ENCODE measurements around the gene RANBP10. TPM values are rescaled to one million over a fixed set of nuclear protein-coding genes. Genes with fewer than 3 reads are reported as not detected.

Gene RANBP10
- total and polyA plus RNA-seq, 2 of the 8 experiments (the other 6 are each of a cell fraction or from before 2014, with no cell fraction given) = 14.2 to 16.8 TPM

DNA sequence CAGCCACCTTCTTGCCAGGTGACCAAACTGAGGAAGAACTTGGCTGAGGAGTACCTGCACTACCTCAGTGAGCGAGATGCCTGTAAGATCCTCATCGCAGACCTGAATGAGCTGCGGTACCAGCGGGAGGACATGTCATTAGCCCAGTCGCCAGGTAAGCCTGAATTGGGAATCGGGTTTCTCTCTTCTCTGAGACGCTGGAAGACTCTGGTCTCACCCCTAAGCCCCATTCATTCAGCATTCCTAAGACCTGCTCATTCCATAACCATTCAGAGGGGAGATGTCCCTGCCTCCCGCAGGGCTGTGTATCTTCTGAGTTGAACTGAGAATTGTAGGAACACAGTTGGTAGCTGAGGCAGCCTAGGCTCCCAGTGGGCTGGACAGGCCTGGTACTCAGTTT, 18.8 kb upstream of the RANBP10 start (continued):
- TF ChIP-seq, protein P1, sequence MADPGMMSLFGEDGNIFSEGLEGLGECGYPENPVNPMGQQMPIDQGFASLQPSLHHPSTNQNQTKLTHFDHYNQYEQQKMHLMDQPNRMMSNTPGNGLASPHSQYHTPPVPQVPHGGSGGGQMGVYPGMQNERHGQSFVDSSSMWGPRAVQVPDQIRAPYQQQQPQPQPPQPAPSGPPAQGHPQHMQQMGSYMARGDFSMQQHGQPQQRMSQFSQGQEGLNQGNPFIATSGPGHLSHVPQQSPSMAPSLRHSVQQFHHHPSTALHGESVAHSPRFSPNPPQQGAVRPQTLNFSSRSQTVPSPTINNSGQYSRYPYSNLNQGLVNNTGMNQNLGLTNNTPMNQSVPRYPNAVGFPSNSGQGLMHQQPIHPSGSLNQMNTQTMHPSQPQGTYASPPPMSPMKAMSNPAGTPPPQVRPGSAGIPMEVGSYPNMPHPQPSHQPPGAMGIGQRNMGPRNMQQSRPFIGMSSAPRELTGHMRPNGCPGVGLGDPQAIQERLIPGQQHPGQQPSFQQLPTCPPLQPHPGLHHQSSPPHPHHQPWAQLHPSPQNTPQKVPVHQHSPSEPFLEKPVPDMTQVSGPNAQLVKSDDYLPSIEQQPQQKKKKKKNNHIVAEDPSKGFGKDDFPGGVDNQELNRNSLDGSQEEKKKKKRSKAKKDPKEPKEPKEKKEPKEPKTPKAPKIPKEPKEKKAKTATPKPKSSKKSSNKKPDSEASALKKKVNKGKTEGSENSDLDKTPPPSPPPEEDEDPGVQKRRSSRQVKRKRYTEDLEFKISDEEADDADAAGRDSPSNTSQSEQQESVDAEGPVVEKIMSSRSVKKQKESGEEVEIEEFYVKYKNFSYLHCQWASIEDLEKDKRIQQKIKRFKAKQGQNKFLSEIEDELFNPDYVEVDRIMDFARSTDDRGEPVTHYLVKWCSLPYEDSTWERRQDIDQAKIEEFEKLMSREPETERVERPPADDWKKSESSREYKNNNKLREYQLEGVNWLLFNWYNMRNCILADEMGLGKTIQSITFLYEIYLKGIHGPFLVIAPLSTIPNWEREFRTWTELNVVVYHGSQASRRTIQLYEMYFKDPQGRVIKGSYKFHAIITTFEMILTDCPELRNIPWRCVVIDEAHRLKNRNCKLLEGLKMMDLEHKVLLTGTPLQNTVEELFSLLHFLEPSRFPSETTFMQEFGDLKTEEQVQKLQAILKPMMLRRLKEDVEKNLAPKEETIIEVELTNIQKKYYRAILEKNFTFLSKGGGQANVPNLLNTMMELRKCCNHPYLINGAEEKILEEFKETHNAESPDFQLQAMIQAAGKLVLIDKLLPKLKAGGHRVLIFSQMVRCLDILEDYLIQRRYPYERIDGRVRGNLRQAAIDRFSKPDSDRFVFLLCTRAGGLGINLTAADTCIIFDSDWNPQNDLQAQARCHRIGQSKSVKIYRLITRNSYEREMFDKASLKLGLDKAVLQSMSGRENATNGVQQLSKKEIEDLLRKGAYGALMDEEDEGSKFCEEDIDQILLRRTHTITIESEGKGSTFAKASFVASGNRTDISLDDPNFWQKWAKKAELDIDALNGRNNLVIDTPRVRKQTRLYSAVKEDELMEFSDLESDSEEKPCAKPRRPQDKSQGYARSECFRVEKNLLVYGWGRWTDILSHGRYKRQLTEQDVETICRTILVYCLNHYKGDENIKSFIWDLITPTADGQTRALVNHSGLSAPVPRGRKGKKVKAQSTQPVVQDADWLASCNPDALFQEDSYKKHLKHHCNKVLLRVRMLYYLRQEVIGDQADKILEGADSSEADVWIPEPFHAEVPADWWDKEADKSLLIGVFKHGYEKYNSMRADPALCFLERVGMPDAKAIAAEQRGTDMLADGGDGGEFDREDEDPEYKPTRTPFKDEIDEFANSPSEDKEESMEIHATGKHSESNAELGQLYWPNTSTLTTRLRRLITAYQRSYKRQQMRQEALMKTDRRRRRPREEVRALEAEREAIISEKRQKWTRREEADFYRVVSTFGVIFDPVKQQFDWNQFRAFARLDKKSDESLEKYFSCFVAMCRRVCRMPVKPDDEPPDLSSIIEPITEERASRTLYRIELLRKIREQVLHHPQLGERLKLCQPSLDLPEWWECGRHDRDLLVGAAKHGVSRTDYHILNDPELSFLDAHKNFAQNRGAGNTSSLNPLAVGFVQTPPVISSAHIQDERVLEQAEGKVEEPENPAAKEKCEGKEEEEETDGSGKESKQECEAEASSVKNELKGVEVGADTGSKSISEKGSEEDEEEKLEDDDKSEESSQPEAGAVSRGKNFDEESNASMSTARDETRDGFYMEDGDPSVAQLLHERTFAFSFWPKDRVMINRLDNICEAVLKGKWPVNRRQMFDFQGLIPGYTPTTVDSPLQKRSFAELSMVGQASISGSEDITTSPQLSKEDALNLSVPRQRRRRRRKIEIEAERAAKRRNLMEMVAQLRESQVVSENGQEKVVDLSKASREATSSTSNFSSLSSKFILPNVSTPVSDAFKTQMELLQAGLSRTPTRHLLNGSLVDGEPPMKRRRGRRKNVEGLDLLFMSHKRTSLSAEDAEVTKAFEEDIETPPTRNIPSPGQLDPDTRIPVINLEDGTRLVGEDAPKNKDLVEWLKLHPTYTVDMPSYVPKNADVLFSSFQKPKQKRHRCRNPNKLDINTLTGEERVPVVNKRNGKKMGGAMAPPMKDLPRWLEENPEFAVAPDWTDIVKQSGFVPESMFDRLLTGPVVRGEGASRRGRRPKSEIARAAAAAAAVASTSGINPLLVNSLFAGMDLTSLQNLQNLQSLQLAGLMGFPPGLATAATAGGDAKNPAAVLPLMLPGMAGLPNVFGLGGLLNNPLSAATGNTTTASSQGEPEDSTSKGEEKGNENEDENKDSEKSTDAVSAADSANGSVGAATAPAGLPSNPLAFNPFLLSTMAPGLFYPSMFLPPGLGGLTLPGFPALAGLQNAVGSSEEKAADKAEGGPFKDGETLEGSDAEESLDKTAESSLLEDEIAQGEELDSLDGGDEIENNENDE (IDR thresholded peaks at IDR 0.05; ENCODE audit: insufficient replicate concordance, low read length) = no peak
- TF ChIP-seq TAF1 (IDR thresholded peaks at IDR 0.05; ENCODE audit: low read depth, low read length) (no peak), EZH2 (IDR thresholded peaks at IDR 0.05; ENCODE audit: low read depth, low read length, severe bottlenecking) (no peak), SUZ12 (IDR thresholded peaks at IDR 0.05; ENCODE audit: low read length) (no peak), CBX5 (IDR thresholded peaks at IDR 0.05; ENCODE audit: low read depth, low read length) (no peak), HDAC6 (IDR thresholded peaks at IDR 0.05; ENCODE audit: low read depth, low read length) (no peak), BACH1 (IDR thresholded peaks at IDR 0.05; ENCODE audit: low read length) (no peak), POU5F1 (IDR thresholded peaks at IDR 0.05; ENCODE audit: low read depth, low read length) (no peak), RNF2 (IDR thresholded peaks at IDR 0.05; ENCODE audit: borderline replicate concordance, low read depth, low read length, missing control alignments, poor library complexity, severe bottlenecking) (no peak), BRCA1 (IDR thresholded peaks at IDR 0.05; ENCODE audit: low read depth, low read length) (no peak), MAFK (IDR thresholded peaks at IDR 0.05; ENCODE audit: low read depth, low read length) (no peak)
